ENCODE data around the gene MRPS2.
"Not testable (repeated sequence)": the region's sequence is repeated elsewhere in the genome, so short reads cannot be mapped to it uniquely, and the experiment has no call there.

Gene MRPS2

GRCh38 chr9:135500525-135501260 lies at the start of gene MRPS2:
TSS of gene MRPS2 (plus strand) at chr9:135500682. CDS start at chr9:135500711, 29 bp downstream.
- peak; percentile 90 for DNase-seq

GRCh38 chr9:135450956-135451355 lies 49.5 kb upstream of the MRPS2 start:
- DNase-seq = no peak
- no peak for ATAC-seq

More at GRCh38 chr9:135500525-135501260, at the start of gene MRPS2:
- ATAC-seq = peak; percentile 91

GRCh38 chr9:135451909-135452308 lies 48.6 kb upstream of the MRPS2 start:
- not testable (repeated sequence) for ATAC-seq, DNase-seq

DNA sequence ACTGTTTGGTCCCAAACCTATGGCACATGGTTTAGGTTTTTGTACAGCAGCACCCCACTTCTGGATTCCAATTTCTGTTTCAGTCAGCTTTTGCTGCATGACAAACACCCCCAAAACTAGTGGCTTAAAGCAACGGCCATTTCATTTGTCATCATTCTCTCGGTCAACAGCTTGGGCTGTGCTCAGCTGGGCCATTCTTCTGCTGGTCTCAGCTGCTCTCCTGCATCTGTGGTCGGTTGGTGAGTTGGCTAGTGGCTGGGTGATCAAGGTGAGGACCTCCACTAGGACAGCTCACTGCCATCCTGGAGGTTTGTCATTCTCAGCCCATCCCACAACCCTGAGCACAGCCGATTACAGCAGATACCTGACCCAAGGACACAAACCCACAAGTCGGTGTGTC lies 45.7 kb upstream of the MRPS2 start:
- ATAC-seq (no peak), DNase-seq (no peak)

DNA sequence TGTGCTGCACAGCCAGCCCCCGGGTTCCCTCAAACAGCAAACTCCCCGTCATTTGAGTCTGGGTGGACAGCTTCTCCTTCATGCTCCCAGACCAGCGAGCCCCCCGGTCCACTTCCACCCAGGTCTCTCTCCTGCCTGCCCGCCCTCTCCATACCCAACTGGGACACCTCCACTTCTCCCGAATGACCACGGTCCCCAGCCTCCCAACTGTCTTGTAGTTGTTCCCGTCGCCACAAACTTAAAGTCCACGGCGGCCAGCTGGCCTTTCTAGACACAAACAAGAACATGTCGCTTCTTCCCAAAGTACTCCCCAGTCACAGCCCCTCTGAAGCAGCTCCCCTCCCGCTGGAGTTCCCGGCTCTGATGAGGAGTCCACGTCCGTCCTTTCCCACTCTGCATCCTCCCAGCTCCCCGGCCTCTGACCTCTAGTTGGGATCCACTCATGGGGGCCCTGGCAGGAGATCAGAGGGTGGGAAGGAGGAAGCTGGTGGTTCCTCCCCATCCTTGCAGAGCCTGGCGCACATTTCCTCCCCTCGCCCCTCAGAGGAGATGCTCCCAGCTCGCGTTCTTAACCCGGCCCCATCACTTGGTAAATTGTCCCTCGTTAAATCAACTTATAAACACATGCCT lies 45.0 kb upstream of the MRPS2 start:
- ATAC-seq = no peak
- no peak for DNase-seq

GRCh38 chr9:135456436-135457104 lies 43.9 kb upstream of the MRPS2 start:
- DNase-seq (no peak), ATAC-seq (no peak)

GRCh38 chr9:135458478-135458877 lies 42.0 kb upstream of the MRPS2 start:
- ATAC-seq, DNase-seq: not testable (repeated sequence)

DNA sequence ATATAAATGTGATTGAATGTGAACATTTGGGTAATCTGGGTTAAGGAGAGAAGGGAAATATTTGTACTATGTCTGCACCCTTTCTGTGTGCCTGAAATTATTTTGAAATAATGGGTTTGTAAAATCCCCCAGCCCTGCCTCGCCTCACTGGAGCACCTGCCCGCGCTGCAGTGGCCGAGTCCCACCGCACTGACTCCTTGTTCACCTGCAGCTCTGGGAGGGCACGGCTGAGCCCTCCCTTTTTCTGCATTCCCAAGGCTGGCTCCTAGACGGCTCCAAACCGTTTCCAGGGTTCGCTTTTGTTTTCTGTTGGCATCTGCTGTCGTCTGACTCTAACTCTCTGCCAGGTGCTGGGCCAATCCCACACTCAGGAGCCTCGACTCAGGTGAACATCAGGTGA lies 38.5 kb upstream of the MRPS2 start:
- DNase-seq (no peak), ATAC-seq (no peak)

DNA sequence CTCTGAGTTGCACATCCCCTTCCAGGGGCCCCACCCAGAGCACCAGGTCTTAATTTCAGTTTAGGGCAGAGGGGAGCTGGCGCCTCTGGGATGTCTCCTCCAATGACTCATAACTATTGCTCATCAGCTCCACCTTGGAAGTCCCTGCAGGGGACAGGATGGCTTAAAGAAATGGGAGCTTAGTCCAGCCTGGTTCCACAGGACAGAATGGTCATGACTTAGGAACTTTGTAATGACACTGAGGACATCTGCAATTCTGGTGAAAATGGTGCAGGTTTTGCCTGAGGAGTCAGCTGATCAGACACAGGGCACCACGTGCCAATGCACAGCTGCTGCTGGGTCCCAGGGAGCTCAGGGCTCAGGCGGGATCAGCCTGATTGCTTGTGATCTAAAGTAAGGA lies 37.3 kb upstream of the MRPS2 start:
- ATAC-seq (no peak), DNase-seq (no peak)

DNA sequence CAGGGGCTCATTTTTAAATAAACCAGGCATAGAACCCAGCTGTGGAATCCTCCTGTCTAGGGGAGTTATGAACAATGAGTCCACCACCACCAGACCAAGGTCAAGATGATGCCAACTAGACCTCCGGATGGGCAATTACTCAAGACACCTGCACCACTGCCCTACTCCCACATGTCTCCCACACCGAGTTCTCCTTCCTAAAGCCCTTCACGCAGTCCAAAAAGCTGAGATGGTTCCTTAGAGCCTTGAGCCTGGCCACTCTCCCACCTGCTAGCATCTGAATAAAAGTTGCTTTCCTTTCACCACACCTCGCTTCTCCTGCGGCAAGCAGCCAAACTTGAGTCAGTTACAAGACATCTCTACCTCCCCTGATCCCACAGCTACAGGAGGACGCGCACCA lies 36.3 kb upstream of the MRPS2 start:
- no peak for ATAC-seq

DNA sequence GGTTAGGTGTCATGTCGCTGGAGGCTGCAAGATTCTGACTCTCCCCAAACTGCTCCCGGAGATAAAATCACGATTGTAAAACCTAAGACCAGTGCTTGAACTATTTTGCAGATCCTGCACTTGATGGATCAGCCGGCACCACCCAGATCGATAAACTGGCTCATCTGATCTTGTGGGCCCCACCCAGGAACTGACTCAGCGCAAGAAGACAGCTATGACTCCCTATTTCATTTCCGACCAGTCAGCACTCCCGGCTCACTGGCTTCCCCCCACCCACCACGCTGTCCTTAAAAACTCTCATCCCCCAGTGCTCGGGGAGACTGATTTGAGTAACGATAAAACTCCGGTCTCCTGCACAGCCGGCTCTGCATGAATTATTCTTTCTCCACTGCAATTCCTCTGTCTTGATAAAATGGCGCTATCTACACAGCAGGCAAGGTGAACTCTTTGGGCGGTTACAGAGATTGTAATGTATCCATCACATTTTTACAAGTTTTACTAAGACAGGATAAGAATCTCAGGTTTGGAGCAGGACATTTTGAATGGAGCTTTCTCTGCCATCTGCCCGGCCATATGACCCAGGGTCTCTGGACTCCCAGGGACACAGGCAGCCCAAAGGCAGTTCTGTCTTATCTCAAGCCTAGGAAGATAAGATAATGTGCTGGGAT lies 31.5 kb upstream of the MRPS2 start:
- peak; percentile 55 for DNase-seq
- peak; percentile 77 for ATAC-seq

More for the DNA sequence above, 36.3 kb upstream of the MRPS2 start:
- no peak for DNase-seq

- no peak for DNase-seq
- no peak for ATAC-seq
Measured at GRCh38 chr9:135471791-135472640, 28.5 kb upstream of the MRPS2 start.

GRCh38 chr9:135473972-135474543 lies 26.4 kb upstream of the MRPS2 start:
- ATAC-seq (no peak), DNase-seq (no peak)

DNA sequence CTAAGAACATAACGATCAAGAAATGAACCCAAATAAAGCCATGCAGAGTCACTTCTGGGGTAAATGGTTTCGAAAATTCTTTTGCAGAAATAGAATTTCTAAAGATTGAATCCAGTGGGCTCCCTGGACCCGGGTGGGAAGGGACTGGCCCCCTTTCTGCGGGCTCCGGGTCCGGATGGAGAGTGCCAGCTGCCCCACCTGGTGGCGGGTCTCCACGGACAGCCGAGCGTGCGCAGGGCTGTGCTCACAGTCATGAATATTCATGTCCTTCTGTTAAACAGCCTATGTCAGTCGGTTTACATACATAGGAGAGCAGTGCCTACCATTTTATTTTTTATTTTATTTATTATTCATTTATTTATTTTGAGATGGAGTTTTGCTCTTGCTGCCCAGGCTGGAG lies 25.6 kb upstream of the MRPS2 start:
- ATAC-seq (no peak), DNase-seq (peak; percentile 32)

- DNase-seq = no peak
- ATAC-seq = no peak
Measured at GRCh38 chr9:135476561-135477355, 23.7 kb upstream of the MRPS2 start.

DNA sequence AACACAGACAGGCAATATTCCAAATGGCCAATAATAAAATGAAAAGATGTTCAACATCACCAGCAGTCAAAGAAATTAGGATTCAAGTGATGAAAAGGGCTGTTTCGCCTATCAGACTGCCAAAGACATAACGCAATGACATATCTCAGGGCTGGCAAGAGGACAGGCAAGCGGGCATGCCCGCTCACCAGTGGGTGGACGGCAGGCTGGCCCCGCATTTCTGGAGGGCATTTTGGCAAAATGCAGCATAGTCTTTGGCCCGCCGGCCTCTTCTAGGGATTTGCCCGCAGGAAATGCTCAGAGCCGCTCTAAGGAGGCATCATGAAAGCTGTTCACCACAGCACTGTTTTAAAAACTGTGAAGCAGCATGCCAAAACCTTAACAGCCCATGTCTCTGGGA lies 22.3 kb upstream of the MRPS2 start:
- ATAC-seq (no peak), DNase-seq (no peak)

DNA sequence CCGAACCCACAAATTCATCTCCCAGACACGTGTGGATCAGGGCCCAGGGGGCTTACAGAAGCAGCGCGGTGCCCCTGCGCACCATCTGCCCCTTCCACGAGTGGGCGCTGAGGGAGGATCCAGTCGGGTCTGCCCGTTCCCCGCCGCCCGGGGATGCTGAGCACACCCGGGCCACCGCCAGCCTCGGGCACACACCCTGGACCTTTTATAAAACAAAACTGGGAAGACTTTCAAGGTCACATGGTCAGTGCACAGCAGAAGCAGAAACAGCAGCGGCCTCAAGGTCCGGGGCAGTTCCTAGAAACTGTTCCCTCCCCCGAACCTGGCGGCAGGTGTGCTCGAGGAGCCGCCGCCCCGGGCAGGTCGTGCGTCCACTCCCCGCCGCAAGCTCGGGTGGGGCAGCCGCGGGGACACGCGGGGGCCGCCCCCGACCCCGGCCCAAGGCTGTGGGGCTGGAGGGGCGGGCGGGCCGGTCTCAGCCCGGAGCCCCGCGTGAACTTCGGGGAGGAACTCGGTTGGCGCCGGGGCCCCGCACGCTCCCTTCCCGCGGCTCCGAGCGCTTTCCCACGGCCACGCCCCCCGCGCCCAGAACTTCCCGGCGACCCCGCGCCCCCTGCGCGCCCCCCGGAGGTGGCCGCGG lies 21.5 kb upstream of the MRPS2 start:
- DNase-seq (no peak), ATAC-seq (peak; percentile 9)

DNA sequence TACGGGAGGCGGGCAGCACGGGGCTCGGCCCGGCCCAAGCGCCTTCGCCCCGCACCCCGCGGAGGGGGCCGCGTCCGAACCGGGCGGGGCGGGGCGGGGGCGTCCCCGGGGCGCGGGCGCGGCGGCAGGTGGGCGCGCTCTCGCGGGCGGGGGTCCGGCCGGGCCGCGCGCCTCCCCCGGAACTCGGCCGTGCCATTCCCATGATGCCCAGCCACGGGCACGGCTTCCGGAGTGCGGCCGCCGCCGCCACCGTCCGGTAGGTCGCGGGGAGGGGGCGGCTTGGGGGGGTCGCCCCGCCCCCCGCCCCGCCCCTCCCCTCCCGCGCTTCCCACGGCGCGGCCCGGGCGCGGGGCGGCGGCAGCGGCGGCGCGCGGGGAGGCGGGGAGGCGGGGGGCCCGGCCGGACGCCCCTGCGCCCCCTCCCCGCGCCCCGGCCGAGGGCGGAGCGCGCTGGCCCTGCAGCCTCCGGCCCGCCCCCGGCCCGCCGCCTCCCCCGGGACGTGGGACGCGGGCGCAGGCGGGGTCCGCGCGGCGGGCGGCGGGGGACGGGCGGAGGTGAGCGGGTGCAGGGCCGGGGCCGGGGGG lies 20.9 kb upstream of the MRPS2 start, which contains the start of gene PPP1R26:
PPP1R26 (plus strand) TSS at position 314 of the 584 bp plus-strand sequence. CDS start 4,729 bp downstream, outside the sequence.
- DNase-seq (no peak), ATAC-seq (no peak)
